Activated T-helper 1 cell treated with anti-CD3 and anti-CD28 coated beads, Interleukin-2, amount 50 U/mL, for 16 hours (primary cell): ENCODE measurements around the gene NRG3.

Experiments used
- DNase-seq, 2 donors: peaks; one replicate each; pipeline ENCODE4 v3.0.0-alpha.2; 2020; ENCODE audit warnings: low read depth in 1 of 2, low spot score in 1 of 2

Gene NRG3

GRCh38 chr10:82084904-82085303 is 209.9 kb downstream of the NRG3 start:
- no peak for DNase-seq

- no peak for DNase-seq
These were observed 214.3 kb downstream of the NRG3 start for GRCh38 chr10:82089327-82089726.

- no peak for DNase-seq
These were observed 216.4 kb downstream of the NRG3 start for GRCh38 chr10:82091413-82091812.

- DNase-seq: no peak
These were observed 217.1 kb downstream of the NRG3 start for GRCh38 chr10:82092111-82092510.

- no peak for DNase-seq
These were observed 249.7 kb downstream of the NRG3 start for GRCh38 chr10:82124713-82125112.

GRCh38 chr10:82128527-82128926 is 253.5 kb downstream of the NRG3 start:
- no peak for DNase-seq

- no peak for DNase-seq
These were observed 261.1 kb downstream of the NRG3 start for GRCh38 chr10:82136103-82136502.

GRCh38 chr10:82144153-82144552 is 269.2 kb downstream of the NRG3 start:
- no peak for DNase-seq

- DNase-seq: no peak
These were observed 273.8 kb downstream of the NRG3 start for GRCh38 chr10:82148764-82149163.

GRCh38 chr10:82149674-82150073 is 274.7 kb downstream of the NRG3 start:
- DNase-seq: no peak

- no peak for DNase-seq
These were observed 275.3 kb downstream of the NRG3 start for GRCh38 chr10:82150123-82150900.

- DNase-seq: no peak
These were observed 285.3 kb downstream of the NRG3 start for GRCh38 chr10:82160307-82160706.

GRCh38 chr10:82161264-82161663 is 286.3 kb downstream of the NRG3 start:
- no peak for DNase-seq

- no peak for DNase-seq
These were observed 287.7 kb downstream of the NRG3 start for GRCh38 chr10:82162549-82163195.

- no peak for DNase-seq
These were observed 296.9 kb downstream of the NRG3 start for GRCh38 chr10:82171899-82172298.

- DNase-seq: no peak
These were observed 301.6 kb downstream of the NRG3 start for GRCh38 chr10:82176587-82176986.

- no peak for DNase-seq
These were observed 315.7 kb downstream of the NRG3 start for GRCh38 chr10:82190432-82191260.

- DNase-seq: no peak
These were observed 316.7 kb downstream of the NRG3 start for GRCh38 chr10:82191653-82192052.

- no peak for DNase-seq
These were observed 317.7 kb downstream of the NRG3 start for GRCh38 chr10:82192665-82193064.

GRCh38 chr10:82194419-82194818 is 319.4 kb downstream of the NRG3 start:
- no peak for DNase-seq

GRCh38 chr10:82206831-82207230 is 331.8 kb downstream of the NRG3 start:
- no peak for DNase-seq

- no peak for DNase-seq
These were observed 333.7 kb downstream of the NRG3 start for GRCh38 chr10:82208726-82209125.
